SK-N-SH (cell line): Measurements from ENCODE around the gene WDFY2. TPM values are rescaled to one million over a fixed set of nuclear protein-coding genes. Genes with fewer than 3 reads are reported as not detected.

Experiments used
- CTCF ChIA-PET: fragments of 300-600, 350-600 bp; formaldehyde crosslinking; extraction: SDS; loops from one replicate; lab custom pipeline; 2021; lab: Yijun Ruan, JAX
- POLR2A ChIA-PET: fragments of 350-600 bp; sonication (Branson Sonifier 250); formaldehyde crosslinking; extraction: SDS; loops from one replicate; lab custom pipeline; 2020; ENCODE audit warnings: antibody characterized with exemption, inconsistent platforms; lab: Yijun Ruan, JAX
- DNase-seq: peaks from one replicate; pipeline ENCODE4 v3.0.0; 2012
- H2AFZ ChIP-seq: fragments of 200-600 bp; sonication (generic); 2 replicates; pipeline ENCODE4 v1.8.1; 2016; ENCODE audit warnings: antibody characterized with exemption, mild to moderate bottlenecking, low read depth
- H3F3A ChIP-seq: fragments of 200-600 bp; sonication (generic); replicated peaks from 2 replicates; pipeline ENCODE3; 2016; ENCODE audit warnings: antibody characterized with exemption, mild to moderate bottlenecking; ENCODE audit not compliant: insufficient read depth
- H3K27ac ChIP-seq, 2 experiments: fragments of 200-500 bp in 1 of 2; fragments of 200-600 bp in 1 of 2; sonication (Bioruptor generic) in 1 of 2; sonication (generic), shearing (Covaris generic) in 1 of 2; 2 replicates each; pipeline versions ENCODE4 v1.5.1 to v1.6.1; 2014 to 2016; ENCODE audit warnings: low read depth in 2 of 2, inconsistent platforms in 1 of 2, low read length in 1 of 2, mild to moderate bottlenecking in 1 of 2, mixed read lengths in 1 of 2
- H3K27me3 ChIP-seq: fragments of 200-600 bp; sonication (generic), shearing (Covaris generic); 2 replicates; pipeline ENCODE4 v1.6.1; 2016; ENCODE audit warnings: mixed run types; ENCODE audit not compliant: insufficient read depth
- H3K36me3 ChIP-seq, 2 experiments: fragments of 200-500 bp in 1 of 2; fragments of 200-600 bp in 1 of 2; sonication (Bioruptor generic) in 1 of 2; sonication (generic) in 1 of 2; replicated peaks in 1 of 2; 2 replicates each; pipeline versions ENCODE3 to v1.5.1; 2014 to 2016; ENCODE audit warnings: low read length in 1 of 2, mild to moderate bottlenecking in 1 of 2; ENCODE audit not compliant: insufficient read depth in 2 of 2, control insufficient read depth in 1 of 2
- H3K4me1 ChIP-seq, 2 experiments: fragments of 200-500 bp in 1 of 2; fragments of 200-600 bp in 1 of 2; sonication (Bioruptor generic) in 1 of 2; sonication (generic), shearing (Covaris generic) in 1 of 2; 2 replicates each; pipeline versions ENCODE4 v1.5.1 to v1.6.1; 2014 to 2016; ENCODE audit warnings: low read depth in 1 of 2, low read length in 1 of 2, mixed run types in 1 of 2; ENCODE audit not compliant: insufficient read depth in 2 of 2, control insufficient read depth in 1 of 2
- H3K4me2 ChIP-seq: fragments of 200-600 bp; sonication (generic), shearing (Covaris generic); 2 replicates; pipeline ENCODE4 v1.6.1; 2017; ENCODE audit warnings: mixed run types
- H3K4me3 ChIP-seq, 2 experiments: fragments of 200-500 bp in 1 of 2; fragments of 200-600 bp in 1 of 2; sonication (Bioruptor generic) in 1 of 2; sonication (generic), shearing (Covaris generic) in 1 of 2; 2 replicates each; pipeline versions ENCODE4 v1.5.1 to v1.8.1; 2014 to 2016; ENCODE audit warnings: low read depth in 2 of 2, inconsistent platforms in 1 of 2, low read length in 1 of 2, mild to moderate bottlenecking in 1 of 2, mixed read lengths in 1 of 2, moderate library complexity in 1 of 2
- H3K79me2 ChIP-seq: fragments of 200-600 bp; sonication (generic); 2 replicates; pipeline ENCODE4 v1.8.1; 2017; ENCODE audit warnings: mild to moderate bottlenecking; ENCODE audit not compliant: insufficient read depth
- H3K9ac ChIP-seq: fragments of 200-600 bp; sonication (generic); 2 replicates; pipeline ENCODE4 v1.6.1; 2017; ENCODE audit warnings: mixed run types
- H3K9me2 ChIP-seq: fragments of 200-600 bp; sonication (generic); 2 replicates; pipeline ENCODE4 v1.6.1; 2017; ENCODE audit warnings: mixed run types
- H3K9me3 ChIP-seq: fragments of 200-600 bp; sonication (generic); 2 replicates; pipeline ENCODE4 v1.6.1; 2017; ENCODE audit warnings: mixed run types, mild to moderate bottlenecking, moderate library complexity
- H4K20me1 ChIP-seq: fragments of 200-600 bp; sonication (generic); 2 replicates; pipeline ENCODE4 v1.6.1; 2017; ENCODE audit warnings: mild to moderate bottlenecking, mixed run types; ENCODE audit not compliant: insufficient read depth
- CHD2 ChIP-seq: fragments of 150-350 bp; IDR thresholded peaks from 2 replicates; pipeline ENCODE4 v1.6.1; 2018; ENCODE audit warnings: low read length; ENCODE audit not compliant: partially characterized antibody
- CTCF ChIP-seq: fragments of 200-600 bp; sonication (generic); IDR thresholded peaks from 2 replicates; pipeline ENCODE4 v1.6.1; 2017; ENCODE audit warnings: antibody characterized with exemption, mild to moderate bottlenecking, moderate library complexity
- ELF1 ChIP-seq: IDR thresholded peaks from 2 replicates; pipeline ENCODE4 v1.4.0; 2012
- EP300 ChIP-seq, 2 experiments: IDR thresholded peaks; 2 replicates each; pipeline versions ENCODE4 v1.4.0 to v1.6.1; 2012; ENCODE audit warnings: borderline replicate concordance in 1 of 2, low read depth in 1 of 2, low read length in 1 of 2
- FOXJ3 ChIP-seq: sonication (generic); formaldehyde crosslinking; IDR thresholded peaks from 2 replicates; pipeline ENCODE4 v1.5.1; 2020; ENCODE audit warnings: mild to moderate bottlenecking, missing genetic modification reagents
- FOXM1 ChIP-seq: IDR thresholded peaks from 2 replicates; pipeline ENCODE4 v1.4.0; 2012; ENCODE audit warnings: low read depth, mild to moderate bottlenecking
- GABPA ChIP-seq: IDR thresholded peaks from 2 replicates; pipeline ENCODE4 v1.4.0; 2012; ENCODE audit warnings: low read depth, mild to moderate bottlenecking
- MXI1 ChIP-seq: IDR thresholded peaks from 2 replicates; pipeline ENCODE4 v1.6.1; 2012; ENCODE audit warnings: mild to moderate bottlenecking, low read depth, low read length, improper control_type of control experiment
- POLR2AphosphoS5 ChIP-seq: IDR thresholded peaks from 2 replicates; pipeline ENCODE4 v1.6.1; 2012; ENCODE audit warnings: low read depth, low read length
- RAD21 ChIP-seq: IDR thresholded peaks from 2 replicates; pipeline ENCODE4 v1.6.1; 2012; ENCODE audit warnings: mild to moderate bottlenecking, low read length
- RCOR1 ChIP-seq: fragments of 150-350 bp; IDR thresholded peaks from 2 replicates; pipeline ENCODE4 v1.6.1; 2017; ENCODE audit warnings: antibody characterized with exemption, low read length
- RFX5 ChIP-seq: IDR thresholded peaks from 2 replicates; pipeline ENCODE4 v1.6.1; 2012; ENCODE audit warnings: mild to moderate bottlenecking, improper control_type of control experiment, low read length
- SMC3 ChIP-seq: IDR thresholded peaks from 2 replicates; pipeline ENCODE4 v1.6.1; 2012; ENCODE audit warnings: low read depth, low read length, improper control_type of control experiment
- TCF12 ChIP-seq: IDR thresholded peaks from 2 replicates; pipeline ENCODE4 v1.4.0; 2012
- TEAD4 ChIP-seq: IDR thresholded peaks from 2 replicates; pipeline ENCODE4 v1.4.0; 2012; ENCODE audit warnings: mild to moderate bottlenecking, borderline replicate concordance; ENCODE audit not compliant: insufficient read depth
- WGBS: methylation state at CpG from one replicate; pipeline ENCODE4 v1.1.6; 2017; ENCODE audit warnings: low lambda C conversion rate; 5-methylcytosine and 5-hydroxymethylcytosine counted together
- polyA plus RNA-seq, 3 experiments: library from polyadenylated mRNA; depleted of rRNA; stranded (reverse); fragments of >200 nt; gene quantifications; 2 replicates each; pipeline ENCODE4 v1.2.3, GENCODE V29; 2012
- TF ChIP-seq, protein P1 (sequence below): IDR thresholded peaks from 2 replicates; pipeline ENCODE4; 2012
- TF ChIP-seq, protein P2 (sequence below): fragments of 150-350 bp; IDR thresholded peaks from 2 replicates; pipeline ENCODE4 v1.6.1; 2017; ENCODE audit warnings: antibody characterized with exemption, low read length, low read depth, borderline replicate concordance
- TF ChIP-seq, protein P3 (sequence below): IDR thresholded peaks from 2 replicates; pipeline ENCODE4 v1.4.0; 2012; ENCODE audit warnings: low read depth, borderline replicate concordance

Gene WDFY2
- polyA plus RNA-seq, 1 of the 3 experiments (the other 2 are of a cell fraction), result 4.1 TPM

GRCh38 chr13:51626749-51627148, 42.5 kb downstream of the WDFY2 start:
- H3K4me2 ChIP-seq, result no peak overlapping the region
- no peaks in the 10 kb centered on the region for H3K36me3 ChIP-seq
- DNase-seq, result no peak
- no peaks in the 10 kb centered on the region for H3K9me2 ChIP-seq
- POLR2A ChIA-PET, result interaction anchor here (0.8 to 3.4 kb wide), 2 partner anchors 174 to 176 kb away, joined by 3 to 15 read pairs; partner anchors contain the start of gene INTS6
- 100% methylated on average over 3 of the region's 3 CpGs for WGBS
- no peak for TF ChIP-seq FOXM1
- TF ChIP-seq RCOR1, result no peak
- TF ChIP-seq MXI1, result no peak
- TF ChIP-seq ELF1, result no peak
- TF ChIP-seq EP300 (IDR thresholded peaks at IDR 0.05; ENCODE audit: borderline replicate concordance in 1 of 2, low read depth in 1 of 2, low read length in 1 of 2), result no peak
- no peaks in the 10 kb centered on the region for H3K27me3 ChIP-seq
- H3K9me3 ChIP-seq, result no peaks in the 10 kb centered on the region
- peaks cover 36% of the 10 kb centered on the region for H3F3A ChIP-seq
- H3K27ac ChIP-seq, result peak overlapping the region in 1 of 2 experiments; percentile 61; a peak in 1 of 4 replicates
- H3K4me3 ChIP-seq, result no peak overlapping the region
- peaks cover 59% of the 10 kb centered on the region for H3K79me2 ChIP-seq
- CTCF ChIA-PET, result interaction anchor here (0.6 to 1.4 kb wide), 3 partner anchors 19 to 492 kb away, joined by 3 read pairs; no protein-coding TSS in a partner anchor
- H4K20me1 ChIP-seq, result peaks cover 15% of the 10 kb centered on the region; the same call in 1 of the 2 replicates
- no peak overlapping the region for H2AFZ ChIP-seq
- no peak overlapping the region for H3K9ac ChIP-seq
- peaks cover 47 to 68% of the 10 kb centered on the region in 2 experiments; a peak in 3 of 4 replicates for H3K4me1 ChIP-seq

- POLR2A ChIA-PET, result interaction anchor here (0.9 to 3.4 kb wide), 5 partner anchors 14 to 175 kb away, joined by 5 to 15 read pairs (median 6); partner anchors contain the start of gene INTS6
- H3F3A ChIP-seq, result peaks cover 33% of the 10 kb centered on the region
- no peak overlapping the region for H2AFZ ChIP-seq
- H3K4me3 ChIP-seq, result no peak overlapping the region
- H3K9me2 ChIP-seq, result no peaks in the 10 kb centered on the region
- peak; percentile 89 for DNase-seq
- H3K27ac ChIP-seq, result peak overlapping the region in 1 of 2 experiments; percentile 97; a peak in 2 of 4 replicates
- H4K20me1 ChIP-seq, result peaks cover 7% of the 10 kb centered on the region; the same call in 1 of the 2 replicates
- no peaks in the 10 kb centered on the region for H3K36me3 ChIP-seq
- H3K79me2 ChIP-seq, result peaks cover 59% of the 10 kb centered on the region
- H3K4me1 ChIP-seq, result peaks cover 57 to 68% of the 10 kb centered on the region in 2 experiments; a peak in 3 of 4 replicates
- no peaks in the 10 kb centered on the region for H3K27me3 ChIP-seq
- TF ChIP-seq, protein P1, sequence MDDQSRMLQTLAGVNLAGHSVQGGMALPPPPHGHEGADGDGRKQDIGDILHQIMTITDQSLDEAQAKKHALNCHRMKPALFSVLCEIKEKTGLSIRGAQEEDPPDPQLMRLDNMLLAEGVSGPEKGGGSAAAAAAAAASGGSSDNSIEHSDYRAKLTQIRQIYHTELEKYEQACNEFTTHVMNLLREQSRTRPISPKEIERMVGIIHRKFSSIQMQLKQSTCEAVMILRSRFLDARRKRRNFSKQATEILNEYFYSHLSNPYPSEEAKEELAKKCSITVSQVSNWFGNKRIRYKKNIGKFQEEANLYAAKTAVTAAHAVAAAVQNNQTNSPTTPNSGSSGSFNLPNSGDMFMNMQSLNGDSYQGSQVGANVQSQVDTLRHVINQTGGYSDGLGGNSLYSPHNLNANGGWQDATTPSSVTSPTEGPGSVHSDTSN, result 0 out of 2 replicates have a peak, but pooled peaks have one; percentile 20
- TF ChIP-seq CTCF, result no peak
- peak in 1 of 2 experiments; percentile 80; a peak in 2 of 4 replicates for TF ChIP-seq EP300 (IDR thresholded peaks at IDR 0.05; ENCODE audit: borderline replicate concordance in 1 of 2, low read depth in 1 of 2, low read length in 1 of 2)
- no peak for TF ChIP-seq TEAD4
- peak; percentile 68; the same call in 1 of the 2 replicates for TF ChIP-seq MXI1
- TF ChIP-seq SMC3, result peak; percentile 36; the same call in 1 of the 2 replicates
- peak; percentile 95 for TF ChIP-seq RCOR1
- TF ChIP-seq CHD2, result peak; percentile 75
- 0 out of 2 replicates have a peak, but pooled peaks have one; percentile 33 for TF ChIP-seq POLR2AphosphoS5
- TF ChIP-seq FOXJ3 (CRISPR knock-in tag), result peak; percentile 17; the same call in 1 of the 2 replicates
- peak; percentile 89 for TF ChIP-seq TCF12
- TF ChIP-seq, protein P2, sequence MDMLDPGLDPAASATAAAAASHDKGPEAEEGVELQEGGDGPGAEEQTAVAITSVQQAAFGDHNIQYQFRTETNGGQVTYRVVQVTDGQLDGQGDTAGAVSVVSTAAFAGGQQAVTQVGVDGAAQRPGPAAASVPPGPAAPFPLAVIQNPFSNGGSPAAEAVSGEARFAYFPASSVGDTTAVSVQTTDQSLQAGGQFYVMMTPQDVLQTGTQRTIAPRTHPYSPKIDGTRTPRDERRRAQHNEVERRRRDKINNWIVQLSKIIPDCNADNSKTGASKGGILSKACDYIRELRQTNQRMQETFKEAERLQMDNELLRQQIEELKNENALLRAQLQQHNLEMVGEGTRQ, result no peak
- TF ChIP-seq FOXM1, result no peak
- TF ChIP-seq RFX5, result no peak
- TF ChIP-seq RAD21, result peak; percentile 58
- no peak for TF ChIP-seq GABPA
- TF ChIP-seq, protein P3, sequence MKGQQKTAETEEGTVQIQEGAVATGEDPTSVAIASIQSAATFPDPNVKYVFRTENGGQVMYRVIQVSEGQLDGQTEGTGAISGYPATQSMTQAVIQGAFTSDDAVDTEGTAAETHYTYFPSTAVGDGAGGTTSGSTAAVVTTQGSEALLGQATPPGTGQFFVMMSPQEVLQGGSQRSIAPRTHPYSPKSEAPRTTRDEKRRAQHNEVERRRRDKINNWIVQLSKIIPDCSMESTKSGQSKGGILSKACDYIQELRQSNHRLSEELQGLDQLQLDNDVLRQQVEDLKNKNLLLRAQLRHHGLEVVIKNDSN, result no peak
- WGBS, result 87% methylated on average over 5 of the region's 21 CpGs
- H3K9me3 ChIP-seq, result no peaks in the 10 kb centered on the region
- H3K4me2 ChIP-seq, result no peak overlapping the region
- no peak overlapping the region for H3K9ac ChIP-seq
- CTCF ChIA-PET, result interaction anchor here (0.7 to 2.0 kb wide), 12 partner anchors 10 to 184 kb away, joined by 3 to 9 read pairs (median 4); no protein-coding TSS in a partner anchor
Observed at GRCh38 chr13:51628059-51628852, 44.0 kb downstream of the WDFY2 start.
